K562 (cell line): ENCODE data around the gene NRXN3. TPM values are rescaled to one million over a fixed set of nuclear protein-coding genes. Genes with fewer than 3 reads are reported as not detected.

Source experiments
- HCFC1 ChIP-seq: IDR thresholded peaks from 2 replicates; pipeline ENCODE4 v1.6.1; 2012; ENCODE audit warnings: low read depth, low read length, improper control_type of control experiment
- MGA ChIP-seq: fragments of 450-650 bp; IDR thresholded peaks from 2 replicates; pipeline ENCODE4 v1.6.1; 2016; ENCODE audit warnings: mild to moderate bottlenecking, moderate library complexity
- MXI1 ChIP-seq: IDR thresholded peaks from 2 replicates; pipeline ENCODE4 v1.6.1; 2011; ENCODE audit warnings: low read depth, mild to moderate bottlenecking, improper control_type of control experiment, low read length
- PURB ChIP-seq: sonication (generic); formaldehyde crosslinking; IDR thresholded peaks from 2 replicates; pipeline ENCODE4 v1.9.0; 2021; ENCODE audit warnings: low read depth, mild to moderate bottlenecking, missing genetic modification reagents
- SIRT6 ChIP-seq: IDR thresholded peaks from one replicate; pipeline ENCODE4 v1.6.1; 2012; ENCODE audit warnings: low read depth, mild to moderate bottlenecking, control low read depth, inconsistent platforms, low read length, moderate library complexity
- SRSF9 ChIP-seq: fragments of 200-400 bp; formaldehyde crosslinking; IDR thresholded peaks from 2 replicates; pipeline ENCODE4 v1.6.1; 2017; ENCODE audit warnings: low read depth, low read length, borderline replicate concordance
- ZC3H11A ChIP-seq: IDR thresholded peaks from 2 replicates; pipeline ENCODE4 v1.6.1; 2012; ENCODE audit warnings: low read depth, low read length, improper control_type of control experiment
- polyA plus RNA-seq, 8 experiments: library from polyadenylated mRNA; depleted of rRNA in 4 of 8; stranded (reverse) in 5 of 8; unstranded in 3 of 8; fragments of >200 nt; fragmentation: Nextera tagmentation in 2 of 8; fragmentation: Illumina TruSeq in 1 of 8; extraction: Ambion mirVana in 2 of 8; extraction: Trizol in 1 of 8; gene quantifications; 2 replicates each; pipeline versions ENCODE4 v1.2.1 to v1.2.3, GENCODE V29; 2011 to 2014; ENCODE audit warnings: inconsistent platforms in 1 of 8, missing spikeins in 1 of 8
- total RNA-seq, 7 experiments: library from RNA; depleted of rRNA in 6 of 7; stranded (reverse); fragments of >200 nt in 6 of 7; fragmentation: Illumina TruSeq in 2 of 7; extraction: Trizol in 2 of 7; gene quantifications; 2 replicates each; pipeline versions ENCODE4 v1.2.1 to v1.2.3, GENCODE V29; 2011 to 2021; ENCODE audit warnings: low replicate concordance in 1 of 7

The NRXN3 gene
- total and polyA plus RNA-seq, 9 of the 15 experiments (the other 6 are each of a cell fraction or from before 2014, with no cell fraction given) = 0.09 TPM; not detected in 8

GRCh38 chr14:78581229-78581628 is 411.1 kb downstream of the NRXN3 start (continued):
- no peak for TF ChIP-seq MGA
- TF ChIP-seq SRSF9 = no peak
- TF ChIP-seq HCFC1 = no peak
- TF ChIP-seq SIRT6 = no peak
- TF ChIP-seq ZC3H11A = no peak
- TF ChIP-seq MXI1 = no peak
- TF ChIP-seq PURB (CRISPR knock-in tag) = no peak
